K562 (cell line): ENCODE results near the gene TIMM50. TPM values are rescaled to one million over a fixed set of nuclear protein-coding genes. Genes with fewer than 3 reads are reported as not detected.

Source experiments
- CHAMP1 ChIP-seq: fragments of 450-650 bp; IDR thresholded peaks from 2 replicates; pipeline ENCODE4 v1.6.1; 2016; ENCODE audit warnings: mild to moderate bottlenecking
- E4F1 ChIP-seq: fragments of 250-450 bp; sonication (Bioruptor Pico); IDR thresholded peaks from 2 replicates; pipeline ENCODE4 v1.5.0; 2021; ENCODE audit warnings: mild to moderate bottlenecking, borderline replicate concordance
- HMG20B ChIP-seq: fragments of 250-450 bp; sonication (Bioruptor Pico); IDR thresholded peaks from 2 replicates; pipeline ENCODE4 v1.5.0; 2021; ENCODE audit warnings: mild to moderate bottlenecking
- ILF3 ChIP-seq: fragments of 450-650 bp; IDR thresholded peaks from 2 replicates; pipeline ENCODE4 v1.6.1; 2018; ENCODE audit warnings: antibody characterized with exemption, mild to moderate bottlenecking, moderate library complexity, borderline replicate concordance
- L3MBTL2 ChIP-seq: fragments of 450-650 bp; IDR thresholded peaks from 2 replicates; pipeline ENCODE4 v1.6.1; 2016; ENCODE audit warnings: mild to moderate bottlenecking, moderate library complexity
- NFE2 ChIP-seq: IDR thresholded peaks from 2 replicates; pipeline ENCODE4 v1.6.1; 2014; ENCODE audit warnings: antibody characterized with exemption, low read depth
- NFRKB ChIP-seq: fragments of 450-650 bp; IDR thresholded peaks from 2 replicates; pipeline ENCODE4 v1.6.1; 2016; ENCODE audit warnings: low read depth
- SAFB2 ChIP-seq: fragments of 200-400 bp; formaldehyde crosslinking; IDR thresholded peaks from 2 replicates; pipeline ENCODE4 v1.6.1; 2018; ENCODE audit warnings: borderline replicate concordance, low read length, low read depth, moderate library complexity; ENCODE audit not compliant: severe bottlenecking
- SMC3 ChIP-seq: conservative IDR thresholded peaks from 2 replicates; pipeline ENCODE4 v1.6.1; 2011; ENCODE audit warnings: low read depth, low read length, improper control_type of control experiment; ENCODE audit not compliant: insufficient read depth
- XRCC4 ChIP-seq: IDR thresholded peaks from one replicate; pipeline ENCODE4 v1.6.1; 2011; ENCODE audit not compliant: insufficient read depth, insufficient read length; ENCODE audit errors: extremely low read depth
- ZBTB40 ChIP-seq, 2 experiments: fragments of 450-650 bp in 1 of 2; sonication (generic) in 1 of 2; formaldehyde crosslinking in 1 of 2; IDR thresholded peaks; 2 replicates each; pipeline versions ENCODE4 v1.7.1 to v1.9.0; 2016 to 2022; ENCODE audit warnings: inconsistent platforms in 1 of 2, mild to moderate bottlenecking in 1 of 2, missing genetic modification reagents in 1 of 2
- ZNF133 ChIP-seq: fragments of 250-450 bp; sonication (Bioruptor Pico); IDR thresholded peaks from 2 replicates; pipeline ENCODE4 v1.4.0; 2020; ENCODE audit warnings: mild to moderate bottlenecking
- ZNF316 ChIP-seq: fragments of 450-650 bp; IDR thresholded peaks from 2 replicates; pipeline ENCODE4 v1.6.1; 2016
- ZNF561 ChIP-seq: fragments of 450-650 bp; formaldehyde crosslinking; conservative IDR thresholded peaks from 2 replicates; pipeline ENCODE4 v1.4.0; 2020; ENCODE audit warnings: mild to moderate bottlenecking, moderate library complexity
- polyA plus RNA-seq, 8 experiments: library from polyadenylated mRNA; depleted of rRNA in 4 of 8; stranded (reverse) in 5 of 8; unstranded in 3 of 8; fragments of >200 nt; fragmentation: Nextera tagmentation in 2 of 8; fragmentation: Illumina TruSeq in 1 of 8; extraction: Ambion mirVana in 2 of 8; extraction: Trizol in 1 of 8; gene quantifications; 2 replicates each; pipeline versions ENCODE4 v1.2.1 to v1.2.3, GENCODE V29; 2011 to 2014; ENCODE audit warnings: inconsistent platforms in 1 of 8, missing spikeins in 1 of 8
- total RNA-seq, 7 experiments: library from RNA; depleted of rRNA in 6 of 7; stranded (reverse); fragments of >200 nt in 6 of 7; fragmentation: Illumina TruSeq in 2 of 7; extraction: Trizol in 2 of 7; gene quantifications; 2 replicates each; pipeline versions ENCODE4 v1.2.1 to v1.2.3, GENCODE V29; 2011 to 2021; ENCODE audit warnings: low replicate concordance in 1 of 7

TIMM50 gene
- total and polyA plus RNA-seq, 9 of the 15 experiments (the other 6 are each of a cell fraction or from before 2014, with no cell fraction given), result 28.3 to 221 (median 170) TPM

- TF ChIP-seq ZBTB40 (IDR thresholded peaks at IDR 0.05) (no peak), ZBTB40 (CRISPR knock-in tag; IDR thresholded peaks at IDR 0.05) (no peak), ZNF316 (no peak), SMC3 (peak; percentile 54), NFE2 (no peak), L3MBTL2 (peak; percentile 74), SAFB2 (no peak), E4F1 (CRISPR knock-in tag) (no peak), ILF3 (no peak), HMG20B (no peak), CHAMP1 (no peak), XRCC4 (no peak), ZNF133 (CRISPR knock-in tag) (no peak), ZNF561 (CRISPR knock-in tag) (no peak), NFRKB (no peak)
Measured at GRCh38 chr19:39539518-39540332, 59.1 kb downstream of the TIMM50 start, which contains the start of gene EID2 (continued).
